CD4-positive, alpha-beta T cell treated with Interleukin-6 at 100 ng/mL for 8 hours (primary cell): ENCODE data around the gene RPA1.

ENCODE experiments used
- DNase-seq: peaks from one replicate; pipeline ENCODE4 v3.0.0-alpha.2; 2020; ENCODE audit warnings: mixed read lengths, low spot score

The RPA1 gene

GRCh38 chr17:1942666-1943435, 113.0 kb downstream of the RPA1 start:
- no peak for DNase-seq

- no peak for DNase-seq
Observed at GRCh38 chr17:1943436-1943831, 113.6 kb downstream of the RPA1 start.

- DNase-seq = no peak
Observed at GRCh38 chr17:1945621-1946020, 115.8 kb downstream of the RPA1 start.

- DNase-seq = no peak
Observed at GRCh38 chr17:1946021-1946932, 116.5 kb downstream of the RPA1 start.

GRCh38 chr17:1947229-1947742, 117.5 kb downstream of the RPA1 start:
- no peak for DNase-seq

- no peak for DNase-seq
Observed at GRCh38 chr17:1947743-1948516, 118.1 kb downstream of the RPA1 start.

- DNase-seq = no peak
Observed at GRCh38 chr17:1948517-1948825, 118.7 kb downstream of the RPA1 start.
